HL-60 (cell line): ENCODE measurements around the gene LY6G6D.

Experiments
- GABPA ChIP-seq: IDR thresholded peaks from 2 replicates; pipeline ENCODE4 v1.6.1; 2012; ENCODE audit warnings: low read depth
- TF ChIP-seq, protein P1 (sequence below): IDR thresholded peaks from one replicate; pipeline ENCODE4 v1.5.1; 2011; ENCODE audit warnings: low read length, control low read depth, inconsistent platforms; ENCODE audit not compliant: insufficient read depth

DNA sequence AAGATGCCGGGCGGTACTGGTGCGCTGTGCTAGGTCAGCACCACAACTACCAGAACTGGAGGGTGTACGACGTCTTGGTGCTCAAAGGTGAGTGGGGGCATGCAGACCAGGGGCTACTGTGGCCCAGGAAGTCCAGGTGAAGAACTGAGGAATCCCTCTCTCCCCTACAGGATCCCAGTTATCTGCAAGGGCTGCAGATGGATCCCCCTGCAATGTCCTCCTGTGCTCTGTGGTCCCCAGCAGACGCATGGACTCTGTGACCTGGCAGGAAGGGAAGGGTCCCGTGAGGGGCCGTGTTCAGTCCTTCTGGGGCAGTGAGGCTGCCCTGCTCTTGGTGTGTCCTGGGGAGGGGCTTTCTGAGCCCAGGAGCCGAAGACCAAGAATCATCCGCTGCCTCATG is 7.4 kb upstream of the LY6G6D start:
- no peak for TF ChIP-seq GABPA
- TF ChIP-seq, protein P1, sequence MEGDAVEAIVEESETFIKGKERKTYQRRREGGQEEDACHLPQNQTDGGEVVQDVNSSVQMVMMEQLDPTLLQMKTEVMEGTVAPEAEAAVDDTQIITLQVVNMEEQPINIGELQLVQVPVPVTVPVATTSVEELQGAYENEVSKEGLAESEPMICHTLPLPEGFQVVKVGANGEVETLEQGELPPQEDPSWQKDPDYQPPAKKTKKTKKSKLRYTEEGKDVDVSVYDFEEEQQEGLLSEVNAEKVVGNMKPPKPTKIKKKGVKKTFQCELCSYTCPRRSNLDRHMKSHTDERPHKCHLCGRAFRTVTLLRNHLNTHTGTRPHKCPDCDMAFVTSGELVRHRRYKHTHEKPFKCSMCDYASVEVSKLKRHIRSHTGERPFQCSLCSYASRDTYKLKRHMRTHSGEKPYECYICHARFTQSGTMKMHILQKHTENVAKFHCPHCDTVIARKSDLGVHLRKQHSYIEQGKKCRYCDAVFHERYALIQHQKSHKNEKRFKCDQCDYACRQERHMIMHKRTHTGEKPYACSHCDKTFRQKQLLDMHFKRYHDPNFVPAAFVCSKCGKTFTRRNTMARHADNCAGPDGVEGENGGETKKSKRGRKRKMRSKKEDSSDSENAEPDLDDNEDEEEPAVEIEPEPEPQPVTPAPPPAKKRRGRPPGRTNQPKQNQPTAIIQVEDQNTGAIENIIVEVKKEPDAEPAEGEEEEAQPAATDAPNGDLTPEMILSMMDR, result no peak
